COLO829 (cell line): Measurements from ENCODE around the gene TMSB10.
A peak's percentile ranks its signal among the peaks of the same experiment; 100 is the strongest.
"Not testable (repeated sequence)": the region's sequence is repeated elsewhere in the genome, so short reads cannot be mapped to it uniquely, and the experiment has no call there.

Source experiments
- DNase-seq: peaks from one replicate; pipeline ENCODE4 v3.0.0; 2012; ENCODE audit warnings: low spot score

Gene TMSB10

DNA sequence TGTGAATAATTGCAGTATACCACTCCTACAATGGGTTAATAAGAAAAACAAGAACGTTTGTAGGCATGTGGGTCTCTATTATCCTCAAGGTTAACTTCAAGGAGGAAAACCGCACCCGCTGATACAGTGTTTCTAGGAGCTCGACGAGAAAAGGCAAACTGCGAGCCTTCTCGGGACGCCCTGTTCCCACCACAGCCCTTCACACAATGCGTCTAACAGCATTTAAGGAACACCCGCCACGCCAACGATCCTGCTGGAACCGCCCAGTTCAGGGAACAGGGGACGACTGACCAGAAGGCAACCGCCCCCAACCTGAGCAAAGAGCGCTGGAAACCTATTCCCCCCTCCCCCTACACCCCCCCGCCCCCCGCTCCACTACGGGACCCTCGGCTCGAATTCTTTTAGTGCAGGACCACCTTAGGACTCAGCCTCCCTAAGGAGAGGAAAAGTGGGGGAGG is 710 bp upstream of the TMSB10 start:
- DNase-seq = peak; percentile 57

DNA sequence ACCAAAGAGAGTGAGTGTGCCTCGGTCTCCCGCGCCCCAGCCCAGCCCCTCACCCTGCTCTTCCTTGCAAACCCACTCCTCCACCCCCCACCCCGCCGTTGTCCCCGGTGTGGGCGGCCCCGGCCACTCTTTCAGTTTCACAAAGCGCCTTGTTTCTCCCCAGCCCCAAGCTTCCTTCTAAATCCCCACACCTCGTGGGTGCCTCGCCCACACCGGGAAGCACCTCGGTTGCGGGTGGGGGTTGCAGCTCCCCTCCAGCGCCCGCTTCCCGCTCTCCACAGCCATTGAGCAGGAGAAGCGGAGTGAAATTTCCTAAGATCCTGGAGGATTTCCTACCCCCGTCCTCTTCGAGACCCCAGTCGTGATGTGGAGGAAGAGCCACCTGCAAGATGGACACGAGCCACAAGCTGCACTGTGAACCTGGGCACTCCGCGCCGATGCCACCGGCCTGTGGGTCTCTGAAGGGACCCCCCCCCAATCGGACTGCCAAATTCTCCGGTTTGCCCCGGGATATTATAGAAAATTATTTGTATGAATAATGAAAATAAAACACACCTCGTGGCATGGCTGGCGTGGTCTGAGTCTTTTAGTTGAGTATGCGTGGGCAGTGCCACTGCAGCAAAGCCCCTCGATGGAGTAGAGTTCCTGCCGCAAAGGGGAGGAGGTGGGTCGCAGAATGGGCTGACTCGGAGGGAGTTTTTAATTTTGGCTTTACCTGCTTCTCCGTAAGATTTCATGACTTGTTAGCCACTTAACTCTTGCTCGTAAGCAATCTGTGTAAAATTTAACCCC is 848 bp downstream of the TMSB10 start:
- DNase-seq = no peak

DNA sequence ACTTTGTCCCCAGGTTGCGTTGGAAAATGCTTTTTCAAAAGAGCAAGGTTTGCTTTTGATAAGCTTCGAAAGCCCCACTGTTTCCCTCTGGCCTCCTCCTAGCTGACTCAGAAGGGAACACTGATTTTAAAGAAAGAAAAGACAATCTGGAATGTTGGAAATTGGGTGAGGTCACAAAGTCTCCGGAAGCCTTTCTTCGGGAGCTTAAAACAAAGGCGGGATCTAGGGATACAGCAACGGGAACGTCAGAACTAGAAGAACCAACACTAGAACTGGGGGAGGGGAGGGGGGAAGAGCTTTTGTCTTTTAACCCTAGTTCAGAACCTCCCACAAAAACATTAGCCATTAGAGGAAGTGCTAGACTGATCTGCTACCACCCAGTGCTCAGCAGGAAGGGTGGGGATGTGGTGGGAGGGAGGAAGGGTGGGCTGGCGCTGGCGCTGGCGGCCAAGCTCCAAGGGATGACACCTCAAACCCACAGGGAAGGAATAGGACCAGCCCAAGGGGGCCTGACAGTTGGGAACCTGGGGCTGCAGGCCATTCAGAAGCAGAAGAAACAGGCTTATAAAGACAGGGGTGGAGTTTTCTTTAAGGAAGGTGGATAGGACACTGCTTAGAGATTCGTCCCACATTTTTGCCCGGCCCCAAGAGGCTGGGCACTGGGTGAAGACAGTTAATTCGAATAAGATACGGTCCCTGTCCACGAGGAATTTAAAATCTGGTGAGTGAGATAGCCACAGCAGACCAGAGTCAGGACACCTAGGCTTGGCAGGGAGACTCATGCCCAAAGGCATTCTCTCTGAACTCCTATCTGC is 1.7 kb downstream of the TMSB10 start:
- DNase-seq = peak; percentile 63

DNA sequence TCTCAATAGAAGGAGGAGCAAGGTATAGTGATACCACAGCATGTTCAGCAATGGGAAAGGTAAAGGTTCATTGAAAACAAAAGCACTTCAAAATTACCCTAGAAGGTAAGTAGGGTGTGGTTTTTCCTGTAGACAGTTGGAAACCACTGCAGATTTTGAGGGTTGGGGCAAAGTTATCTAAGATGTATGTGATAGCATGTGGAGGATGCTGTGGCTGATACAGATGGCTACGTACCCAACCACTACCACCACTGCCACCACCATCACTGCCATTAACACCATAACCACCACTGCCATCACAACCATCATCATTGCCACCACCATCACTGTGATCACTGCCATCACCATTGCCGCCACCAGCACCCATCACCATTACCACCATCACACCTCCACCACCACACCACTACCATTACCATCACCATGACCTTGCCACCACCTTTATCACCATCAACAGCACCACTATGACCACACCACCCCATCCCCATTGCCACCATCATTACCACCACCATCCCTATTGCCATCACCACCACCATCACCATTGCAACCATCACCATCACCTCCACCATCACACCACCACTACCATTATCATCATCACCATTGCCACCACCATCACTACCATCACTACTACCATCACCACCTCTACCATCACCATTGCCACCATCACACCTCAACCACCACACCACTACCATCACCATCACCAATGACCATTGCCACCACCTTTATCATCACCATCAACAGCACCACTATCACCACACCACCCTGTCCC is 3.7 kb downstream of the TMSB10 start:
- no peak for DNase-seq

DNA sequence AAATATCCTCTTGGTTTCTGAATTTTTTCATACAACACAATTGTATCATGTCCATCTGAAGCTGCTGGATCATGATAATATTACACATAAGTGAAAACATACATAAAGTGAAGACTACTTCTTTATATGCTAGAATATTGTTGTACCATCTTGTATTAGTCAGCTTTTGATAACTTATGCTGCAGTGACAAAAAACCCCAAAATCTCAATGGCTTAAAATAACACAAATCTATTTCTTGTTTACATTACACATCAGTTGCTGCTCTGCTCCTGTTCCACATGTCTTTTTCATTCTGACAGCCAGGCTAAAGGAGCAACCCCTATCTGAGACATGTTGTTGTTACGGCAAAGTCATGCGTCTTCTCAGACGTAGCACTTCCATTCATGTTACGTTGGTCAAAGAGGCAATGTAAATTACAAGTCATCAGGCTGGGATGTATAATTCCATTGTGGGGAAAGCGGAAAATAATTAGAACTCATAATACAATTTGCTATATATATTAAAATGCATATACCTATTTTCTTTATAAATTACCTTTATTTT is 5.8 kb downstream of the TMSB10 start:
- DNase-seq = no peak

DNA sequence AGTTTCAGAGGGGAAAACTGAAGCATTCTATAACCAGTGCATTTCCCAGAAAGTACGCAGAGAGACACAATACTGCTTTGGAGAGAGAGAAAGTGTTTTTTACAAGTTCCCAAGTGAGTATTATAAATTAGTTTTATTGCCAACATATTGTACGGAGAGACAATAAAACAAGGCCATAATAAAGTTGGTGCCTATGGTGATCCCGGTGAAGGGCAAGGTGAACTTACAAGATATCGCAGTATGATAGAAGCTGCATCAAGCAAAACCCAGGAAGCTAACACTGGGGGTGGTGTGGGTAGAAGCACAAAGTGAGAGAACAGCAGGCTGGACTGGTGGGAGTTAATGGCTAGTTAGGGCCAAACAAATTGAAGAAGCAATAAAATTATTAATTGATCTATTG is 7.5 kb downstream of the TMSB10 start:
- no peak for DNase-seq

DNA sequence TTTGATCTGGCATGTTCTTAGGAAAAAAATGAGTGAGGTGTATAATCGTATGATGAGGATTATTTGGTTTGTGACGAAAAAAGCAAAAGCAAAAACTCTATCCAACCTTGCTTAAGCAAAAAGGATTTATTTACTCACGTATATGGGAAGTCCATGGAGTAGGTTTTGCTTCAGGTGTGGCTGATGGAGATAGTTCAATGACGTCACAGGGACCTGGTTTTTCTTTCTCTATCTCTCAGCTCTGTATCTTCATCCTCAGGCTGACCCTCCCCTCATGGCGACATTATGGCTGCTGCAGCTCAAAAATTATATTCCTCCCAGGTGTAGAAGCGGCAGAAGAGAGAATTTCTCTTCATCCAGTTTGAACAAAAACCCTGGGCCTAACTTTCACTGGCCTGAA is 8.9 kb downstream of the TMSB10 start:
- DNase-seq = no peak

GRCh38 chr2:84915675-84916074 is 10.2 kb downstream of the TMSB10 start:
- not testable (repeated sequence) for DNase-seq

DNA sequence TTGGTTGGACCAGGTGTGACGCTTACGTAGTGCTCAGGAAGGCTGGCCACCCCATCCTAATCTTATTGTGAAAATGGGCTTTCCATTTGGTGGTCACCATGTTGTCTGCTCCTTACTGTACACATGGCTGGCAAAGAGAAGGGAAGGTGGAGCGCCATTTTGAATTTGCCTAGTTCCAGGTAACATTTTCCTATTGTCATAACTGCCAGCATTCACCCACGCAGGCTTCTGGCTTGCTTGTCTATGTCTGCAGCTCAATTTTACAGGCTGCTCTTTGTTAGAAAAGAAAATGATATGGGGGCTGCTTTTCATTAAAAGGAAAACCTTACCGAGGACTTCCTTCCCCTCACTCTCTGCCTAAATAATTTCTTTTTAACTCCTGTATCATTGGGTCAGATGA is 12.4 kb downstream of the TMSB10 start:
- not testable (repeated sequence) for DNase-seq

- DNase-seq = no peak
Measured at GRCh38 chr2:84918430-84918829, 13.0 kb downstream of the TMSB10 start.

DNA sequence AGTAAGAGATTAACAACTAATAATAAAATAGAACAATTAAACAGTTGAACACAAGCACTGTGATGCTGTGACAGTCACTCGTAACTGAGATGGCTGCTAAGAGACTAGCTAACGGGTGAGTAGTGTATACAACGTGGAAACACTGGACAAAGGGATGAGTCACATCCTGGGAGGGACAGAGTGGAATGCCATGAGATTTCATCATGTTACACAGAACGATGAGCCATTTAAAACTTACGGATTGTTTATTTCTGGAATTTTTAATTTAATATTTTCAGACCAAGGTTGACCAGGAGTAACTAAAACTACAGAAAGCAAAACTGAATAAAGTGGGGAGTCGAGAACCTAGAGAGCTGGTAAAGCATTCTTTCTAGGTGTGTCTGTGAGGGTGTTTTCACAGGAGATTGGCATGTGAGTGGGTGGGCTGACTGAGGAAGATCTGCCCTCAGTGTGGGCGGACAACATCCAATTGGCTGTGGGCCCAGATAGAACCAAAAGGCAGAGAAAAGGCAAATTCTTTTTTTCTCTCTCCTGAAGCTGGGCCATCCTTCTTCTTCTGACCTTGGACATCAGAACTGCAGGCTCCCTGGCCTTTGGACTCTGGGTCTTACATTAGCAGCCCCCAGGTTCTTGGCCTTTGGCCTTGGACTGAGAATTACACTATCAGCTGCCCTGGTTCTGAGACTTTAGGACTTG is 14.6 kb downstream of the TMSB10 start:
- peak; percentile 79 for DNase-seq

DNA sequence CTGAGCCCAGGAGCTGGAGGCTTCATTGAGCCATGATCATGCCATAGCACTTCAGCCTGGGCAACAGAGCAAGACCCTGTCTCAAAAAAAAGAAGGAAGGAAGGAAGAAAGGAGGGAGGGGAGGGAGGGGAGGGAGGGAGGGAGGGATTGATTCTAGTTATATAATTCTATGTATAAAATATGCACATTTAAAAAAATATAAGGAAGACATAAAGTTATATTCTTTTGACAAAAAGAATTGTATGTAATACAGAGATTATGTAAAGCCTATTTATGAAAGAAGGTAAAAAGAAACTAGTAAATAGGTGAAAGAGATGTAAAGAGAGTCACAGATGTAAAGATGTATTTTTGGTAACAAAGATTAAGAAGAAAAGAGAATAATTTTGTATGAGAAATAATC is 17.6 kb downstream of the TMSB10 start:
- DNase-seq = no peak

DNA sequence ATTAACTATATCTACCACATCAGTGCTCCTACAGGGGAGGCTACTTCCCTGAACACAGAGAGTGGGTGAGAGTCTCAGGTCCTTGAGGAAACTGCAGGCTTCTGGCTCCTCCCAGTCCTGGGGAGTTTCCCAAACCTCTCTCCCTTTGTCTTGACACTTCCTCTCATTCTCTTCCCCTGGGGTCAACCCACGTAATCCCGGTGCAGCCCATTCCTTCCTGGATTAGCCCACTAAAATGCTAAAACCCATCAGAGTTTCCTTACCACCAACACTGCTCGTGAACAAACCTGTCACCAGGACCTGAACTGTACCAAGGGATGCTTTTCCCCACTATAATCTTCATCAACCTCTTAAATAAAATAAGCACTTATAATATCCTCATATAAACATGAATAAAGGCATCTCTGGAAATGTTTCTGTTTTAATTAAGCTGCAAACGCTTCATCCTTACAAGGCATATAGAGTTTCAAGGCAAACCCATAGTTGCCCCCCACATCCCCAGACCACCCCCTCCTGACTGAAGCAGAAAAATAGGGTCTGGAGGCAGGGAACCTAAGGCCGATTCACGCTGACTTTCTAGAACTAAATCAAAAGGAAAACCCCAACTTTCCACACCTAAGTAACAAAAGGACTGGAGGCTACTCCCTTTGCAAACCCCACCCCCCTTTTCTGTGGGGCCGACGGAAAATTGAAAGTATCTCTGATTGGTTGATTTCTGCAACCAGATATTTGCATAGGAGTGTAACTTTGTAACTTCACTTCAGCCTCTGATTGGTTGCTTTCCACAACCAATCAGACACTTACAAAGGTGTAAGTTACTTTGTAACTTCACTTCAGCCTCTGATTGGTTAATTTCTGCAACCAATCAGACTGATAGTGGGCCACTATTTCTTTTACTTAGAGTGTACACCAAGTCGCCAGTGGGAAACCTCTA is 19.0 kb downstream of the TMSB10 start:
- DNase-seq = no peak

DNA sequence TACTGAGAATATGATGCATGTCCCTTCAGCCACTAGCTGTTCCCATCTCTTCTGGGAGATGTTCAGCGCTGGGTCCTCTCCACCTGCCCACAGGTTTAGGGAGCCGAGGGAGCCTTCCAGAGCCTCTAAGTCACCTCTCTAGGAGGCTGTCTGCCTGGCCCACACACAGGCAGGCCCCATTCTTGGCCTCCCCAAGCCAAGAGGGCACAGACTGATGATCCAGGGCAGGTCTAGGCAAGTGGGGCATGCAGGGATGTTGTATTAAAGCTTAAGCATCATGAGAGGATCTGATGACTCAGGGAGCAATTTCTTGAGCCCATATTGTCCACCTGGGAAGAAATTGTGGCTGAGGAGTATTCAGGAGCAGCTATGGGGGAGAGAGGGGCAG is 19.9 kb downstream of the TMSB10 start:
- DNase-seq = no peak

- peak; percentile 56 for DNase-seq
Measured at GRCh38 chr2:84925724-84926376, 20.4 kb downstream of the TMSB10 start.

- DNase-seq = no peak
Measured at GRCh38 chr2:84927275-84927627, 21.8 kb downstream of the TMSB10 start.

GRCh38 chr2:84931384-84931821 is 25.9 kb downstream of the TMSB10 start:
- DNase-seq = no peak

DNA sequence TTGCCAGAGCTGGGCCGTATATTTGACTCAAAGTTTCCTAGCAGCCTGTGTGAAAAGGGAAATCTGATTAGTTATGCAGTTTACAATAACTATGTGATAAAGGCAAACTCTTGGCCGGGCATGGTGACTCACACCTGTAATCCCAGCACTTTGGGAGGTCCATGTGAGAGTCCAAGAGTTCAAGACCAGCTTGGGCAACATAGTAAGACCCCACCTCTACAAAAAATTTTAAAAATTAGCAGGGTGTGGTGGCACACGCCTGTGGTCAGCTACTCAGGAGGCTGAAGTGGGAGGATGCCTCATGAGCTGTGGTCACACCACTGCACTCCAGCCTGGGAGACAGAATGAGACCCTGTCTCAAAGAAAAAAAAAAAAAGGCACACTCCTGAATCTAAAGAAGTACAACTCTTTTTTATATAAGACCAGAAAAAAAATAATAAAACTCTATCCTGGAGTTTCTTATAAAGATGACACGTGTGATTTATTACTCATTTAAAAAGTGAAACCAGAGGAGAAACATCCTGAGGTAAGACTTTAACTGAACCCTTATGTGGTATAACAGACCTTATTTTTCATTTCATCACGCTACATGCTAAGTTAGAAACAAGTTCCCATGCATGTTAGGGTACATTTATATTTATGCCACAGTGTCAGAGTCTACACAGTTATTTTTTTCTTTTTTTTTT is 32.9 kb downstream of the TMSB10 start:
- no peak for DNase-seq

GRCh38 chr2:84939426-84940087 is 34.1 kb downstream of the TMSB10 start:
- DNase-seq = no peak
